ENCODE measurements around the gene GRID1. TPM values are rescaled to one million over a fixed set of nuclear protein-coding genes. Genes with fewer than 3 reads are reported as not detected.

Gene GRID1
- total RNA-seq, 1 donor from 2014 or later, result 7.1 TPM

- no peaks in the 10 kb centered on the region for H3K27me3 ChIP-seq
- no peaks in the 10 kb centered on the region for H3K9me3 ChIP-seq
- H3K36me3 ChIP-seq, result no peaks in the 10 kb centered on the region
- H3K4me1 ChIP-seq, result no peaks in the 10 kb centered on the region
- no peak overlapping the region for H3K4me3 ChIP-seq
- no peak overlapping the region for H3K27ac ChIP-seq
- intact Hi-C loops (cut with DNase I), result no loop called here
- TF ChIP-seq POLR2AphosphoS5 (IDR thresholded peaks at IDR 0.05; ENCODE audit: insufficient read depth in 1 of 2, low read depth in 1 of 2) (no peak), CTCF (IDR thresholded peaks at IDR 0.05) (no peak), POLR2A (IDR thresholded peaks at IDR 0.05) (no peak)
- DNase-seq (ENCODE audit: extremely low spot score in 2 of 2), result peak; percentile 34 to 49
These were observed 282.9 kb downstream of the GRID1 start for GRCh38 chr10:86083664-86084175.

- Histone ChIP-seq H3K36me3 (no peaks in the 10 kb centered on the region), H3K4me3 (no peak overlapping the region), H3K27ac (no peak overlapping the region), H3K4me1 (no peaks in the 10 kb centered on the region), H3K9me3 (no peaks in the 10 kb centered on the region), H3K27me3 (no peaks in the 10 kb centered on the region)
- peak; percentile 34 to 43 for DNase-seq (ENCODE audit: extremely low spot score in 2 of 2)
- intact Hi-C loops (cut with DNase I), result no loop called here
- TF ChIP-seq POLR2AphosphoS5 (IDR thresholded peaks at IDR 0.05; ENCODE audit: insufficient read depth in 1 of 2, low read depth in 1 of 2), result no peak
- no peak for TF ChIP-seq CTCF (IDR thresholded peaks at IDR 0.05)
- no peak for TF ChIP-seq POLR2A (IDR thresholded peaks at IDR 0.05)
These were observed 283.4 kb downstream of the GRID1 start for GRCh38 chr10:86083206-86083605.

- no peak for TF ChIP-seq POLR2AphosphoS5 (IDR thresholded peaks at IDR 0.05; ENCODE audit: insufficient read depth in 1 of 2, low read depth in 1 of 2)
- TF ChIP-seq CTCF (IDR thresholded peaks at IDR 0.05), result no peak
- no peak for TF ChIP-seq POLR2A (IDR thresholded peaks at IDR 0.05)
- intact Hi-C loops (cut with DNase I), result no loop called here
- Histone ChIP-seq H3K9me3 (no peaks in the 10 kb centered on the region), H3K4me1 (no peaks in the 10 kb centered on the region), H3K27ac (no peak overlapping the region), H3K4me3 (no peak overlapping the region), H3K36me3 (no peaks in the 10 kb centered on the region), H3K27me3 (no peaks in the 10 kb centered on the region)
- peak in 1 of 2 donors; percentile 82 for DNase-seq (ENCODE audit: extremely low spot score in 2 of 2)
These were observed 284.0 kb downstream of the GRID1 start for GRCh38 chr10:86082556-86082955.

GRCh38 chr10:86079088-86079487 lies 287.5 kb downstream of the GRID1 start:
- H3K27ac ChIP-seq, result no peak overlapping the region
- H3K36me3 ChIP-seq, result no peaks in the 10 kb centered on the region
- DNase-seq (ENCODE audit: extremely low spot score in 2 of 2), result peak in 1 of 2 donors; percentile 85
- H3K4me3 ChIP-seq, result no peak overlapping the region
- no peak for TF ChIP-seq CTCF (IDR thresholded peaks at IDR 0.05)
- TF ChIP-seq POLR2A (IDR thresholded peaks at IDR 0.05), result no peak
- no peak for TF ChIP-seq POLR2AphosphoS5 (IDR thresholded peaks at IDR 0.05; ENCODE audit: insufficient read depth in 1 of 2, low read depth in 1 of 2)
- no peaks in the 10 kb centered on the region for H3K4me1 ChIP-seq
- H3K27me3 ChIP-seq, result no peaks in the 10 kb centered on the region
- intact Hi-C loops (cut with DNase I), result no loop called here
- H3K9me3 ChIP-seq, result no peaks in the 10 kb centered on the region

- Histone ChIP-seq H3K27me3 (no peaks in the 10 kb centered on the region), H3K4me3 (no peak overlapping the region), H3K9me3 (no peaks in the 10 kb centered on the region), H3K4me1 (no peaks in the 10 kb centered on the region), H3K36me3 (no peaks in the 10 kb centered on the region), H3K27ac (no peak overlapping the region)
- TF ChIP-seq POLR2A (IDR thresholded peaks at IDR 0.05), result no peak
- no peak for TF ChIP-seq POLR2AphosphoS5 (IDR thresholded peaks at IDR 0.05; ENCODE audit: insufficient read depth in 1 of 2, low read depth in 1 of 2)
- TF ChIP-seq CTCF (IDR thresholded peaks at IDR 0.05), result no peak
- peak; percentile 76 to 85 for DNase-seq (ENCODE audit: extremely low spot score in 2 of 2)
- intact Hi-C loops (cut with DNase I), result no loop called here
These were observed 288.0 kb downstream of the GRID1 start for GRCh38 chr10:86078639-86079035.
